DOHH2 (cell line): ENCODE measurements around the gene PROK1.

Experiments
- H3F3A ChIP-seq: fragments of 200-600 bp; sonication (generic), shearing (Covaris generic); 2 replicates; pipeline ENCODE4 v1.6.0; 2016; ENCODE audit warnings: antibody characterized with exemption, mild to moderate bottlenecking; ENCODE audit not compliant: control insufficient read depth, insufficient read depth
- H3K27ac ChIP-seq: fragments of 200-600 bp; sonication (generic); 2 replicates; pipeline ENCODE4 v1.5.1; 2014; ENCODE audit warnings: low read depth, mild to moderate bottlenecking, low read length, moderate library complexity
- H3K27me3 ChIP-seq: fragments of 200-600 bp; sonication (generic); 2 replicates; pipeline ENCODE4 v1.6.1; 2014; ENCODE audit warnings: mild to moderate bottlenecking, low read length, mixed read lengths; ENCODE audit not compliant: control insufficient read depth
- H3K36me3 ChIP-seq: fragments of 200-600 bp; sonication (generic); 2 replicates; pipeline ENCODE4 v1.6.1; 2014; ENCODE audit warnings: mild to moderate bottlenecking, low read length, moderate library complexity, mixed read lengths; ENCODE audit not compliant: control insufficient read depth
- H3K4me1 ChIP-seq: fragments of 200-600 bp; sonication (generic); 2 replicates; pipeline ENCODE4 v1.6.1; 2014; ENCODE audit warnings: mild to moderate bottlenecking, low read length, mixed read lengths; ENCODE audit not compliant: control insufficient read depth
- H3K4me2 ChIP-seq: fragments of 200-600 bp; sonication (generic); 2 replicates; pipeline ENCODE4 v1.6.0; 2014; ENCODE audit warnings: mild to moderate bottlenecking, low read length, moderate library complexity
- H3K4me3 ChIP-seq: fragments of 200-600 bp; sonication (generic); 2 replicates; pipeline ENCODE4 v1.5.1; 2014; ENCODE audit warnings: mild to moderate bottlenecking, low read length, mixed read lengths
- H3K79me2 ChIP-seq: fragments of 200-600 bp; sonication (generic); 2 replicates; pipeline ENCODE4 v1.6.1; 2014; ENCODE audit warnings: mild to moderate bottlenecking, low read length, mixed read lengths; ENCODE audit not compliant: control insufficient read depth
- H3K9me2 ChIP-seq: fragments of 200-600 bp; sonication (generic); replicated peaks from 2 replicates; pipeline ENCODE4 v1.6.1; 2014; ENCODE audit warnings: mild to moderate bottlenecking, low read length, mixed read lengths; ENCODE audit not compliant: control insufficient read depth
- H3K9me3 ChIP-seq: fragments of 200-600 bp; sonication (generic); 2 replicates; pipeline ENCODE4 v1.6.1; 2014; ENCODE audit warnings: antibody characterized with exemption, low read length, mixed read lengths; ENCODE audit not compliant: control insufficient read depth, insufficient read depth
- H4K20me1 ChIP-seq: fragments of 200-600 bp; sonication (generic); 2 replicates; pipeline ENCODE4 v1.6.0; 2014; ENCODE audit warnings: low read depth, mild to moderate bottlenecking, antibody characterized with exemption, low read length, moderate library complexity; ENCODE audit not compliant: control insufficient read depth, insufficient read depth
- CTCF ChIP-seq: fragments of 200-600 bp; sonication (generic); IDR thresholded peaks from one replicate; pipeline ENCODE4 v1.5.1; 2014; ENCODE audit warnings: antibody characterized with exemption, mild to moderate bottlenecking, low read depth, low read length; ENCODE audit not compliant: poor library complexity, severe bottlenecking
- EZH2phosphoT487 ChIP-seq: fragments of 200-600 bp; sonication (generic); IDR thresholded peaks from 2 replicates; pipeline ENCODE4 v1.6.1; 2017; ENCODE audit warnings: borderline replicate concordance, mild to moderate bottlenecking, antibody characterized with exemption, low read length, moderate library complexity, mixed read lengths

Gene PROK1

GRCh38 chr1:110425612-110426152 is 25.3 kb upstream of the PROK1 start:
- peaks cover 7% of the 10 kb centered on the region; the same call in 1 of the 2 replicates for H3K9me3 ChIP-seq
- H3K79me2 ChIP-seq = no peaks in the 10 kb centered on the region
- H3K4me1 ChIP-seq = peaks cover 7% of the 10 kb centered on the region
- H3K4me3 ChIP-seq = no peak overlapping the region
- TF ChIP-seq CTCF (no peak), EZH2phosphoT487 (no peak)
- no peak overlapping the region for H3K27ac ChIP-seq
- peaks cover 5% of the 10 kb centered on the region; the same call in 1 of the 2 replicates for H3K27me3 ChIP-seq
- no peak overlapping the region for H3K4me2 ChIP-seq
- no peaks in the 10 kb centered on the region for H4K20me1 ChIP-seq
- H3F3A ChIP-seq = no peaks in the 10 kb centered on the region
- no peaks in the 10 kb centered on the region for H3K36me3 ChIP-seq
- H3K9me2 ChIP-seq = no peaks in the 10 kb centered on the region

- Histone ChIP-seq H3K4me1 (peaks cover 9% of the 10 kb centered on the region), H3K27me3 (peaks cover 5% of the 10 kb centered on the region; the same call in 1 of the 2 replicates), H3K36me3 (no peaks in the 10 kb centered on the region), H4K20me1 (no peaks in the 10 kb centered on the region), H3K79me2 (no peaks in the 10 kb centered on the region), H3F3A (no peaks in the 10 kb centered on the region), H3K9me2 (no peaks in the 10 kb centered on the region), H3K9me3 (no peaks in the 10 kb centered on the region), H3K4me3 (no peak overlapping the region), H3K4me2 (no peak overlapping the region), H3K27ac (no peak overlapping the region)
- no peak for TF ChIP-seq CTCF
- no peak for TF ChIP-seq EZH2phosphoT487
Measured at GRCh38 chr1:110426854-110427253, 24.1 kb upstream of the PROK1 start.

- Histone ChIP-seq H3K4me3 (no peak overlapping the region), H3K9me3 (no peaks in the 10 kb centered on the region), H3F3A (no peaks in the 10 kb centered on the region), H3K27me3 (0 out of 2 replicates have a peak, but pooled peaks cover 5% of the 10 kb centered on the region), H3K36me3 (no peaks in the 10 kb centered on the region), H3K4me1 (peaks cover 9% of the 10 kb centered on the region), H3K27ac (no peak overlapping the region), H3K9me2 (no peaks in the 10 kb centered on the region), H3K4me2 (no peak overlapping the region), H3K79me2 (no peaks in the 10 kb centered on the region), H4K20me1 (no peaks in the 10 kb centered on the region)
- TF ChIP-seq CTCF (no peak), EZH2phosphoT487 (no peak)
Measured at GRCh38 chr1:110428946-110429345, 22.0 kb upstream of the PROK1 start.
